GM18526 (cell line): Measurements from ENCODE around the gene C1QL4.

ENCODE experiments used
- POLR2A ChIP-seq: IDR thresholded peaks from 3 replicates; pipeline ENCODE4 v1.6.1; 2011; ENCODE audit not compliant: insufficient read length; ENCODE audit errors: extremely low read depth

C1QL4 gene

DNA sequence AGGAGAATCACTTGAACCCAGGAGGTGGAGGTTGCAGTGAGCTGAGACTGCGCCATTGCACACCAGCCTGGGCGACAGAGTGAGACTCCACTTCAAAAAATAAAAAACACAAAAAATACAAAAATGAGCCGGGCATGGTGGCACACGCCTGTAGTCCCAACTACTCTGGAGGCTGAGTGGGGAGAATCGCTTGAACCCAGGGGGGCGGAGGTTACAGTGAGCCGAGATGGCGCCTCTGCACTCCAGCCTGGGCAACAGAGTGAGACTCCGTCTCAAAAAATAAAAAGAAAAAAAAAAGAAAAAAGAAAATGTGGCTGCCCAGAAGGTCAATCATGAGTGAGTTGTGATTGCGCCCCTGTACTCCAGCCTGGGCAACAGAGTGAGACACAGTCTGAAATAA, 18.9 kb upstream of the C1QL4 start:
- TF ChIP-seq POLR2A = no peak

DNA sequence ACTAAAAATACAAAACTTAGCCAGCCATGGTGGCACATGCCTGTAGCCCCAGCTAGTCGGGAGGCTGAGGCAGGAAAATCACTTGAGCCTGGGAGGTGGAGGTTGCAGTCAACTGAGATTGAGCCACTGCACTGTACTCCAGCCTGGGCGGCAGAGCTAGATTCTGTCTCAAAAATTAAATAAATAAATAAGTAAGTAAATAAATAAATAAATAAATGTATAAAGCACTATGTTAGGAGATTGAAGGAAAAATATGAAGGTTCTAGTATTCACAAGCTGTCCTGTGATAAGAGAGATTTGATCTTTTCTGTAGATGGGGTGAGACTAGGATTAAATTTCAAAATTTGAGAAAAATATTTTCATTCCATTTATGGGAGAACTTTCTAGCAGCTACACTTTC, 15.4 kb upstream of the C1QL4 start:
- no peak for TF ChIP-seq POLR2A

DNA sequence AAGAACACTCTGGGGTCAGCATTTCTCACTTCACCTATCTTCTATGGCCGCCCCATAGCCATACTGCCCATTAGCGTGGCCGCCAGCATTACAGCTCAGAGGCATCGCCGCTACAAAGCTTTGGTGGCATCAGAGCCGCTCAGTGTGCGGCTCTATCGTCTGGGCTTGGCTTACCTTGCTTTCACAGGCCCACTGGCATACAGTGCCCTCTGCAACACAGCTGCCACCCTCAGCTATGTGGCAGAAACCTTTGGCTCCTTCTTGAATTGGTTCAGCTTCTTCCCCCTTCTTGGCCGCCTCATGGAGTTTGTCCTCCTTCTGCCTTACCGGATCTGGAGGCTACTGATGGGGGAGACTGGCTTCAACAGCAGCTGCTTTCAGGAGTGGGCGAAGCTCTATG, 12.3 kb upstream of the C1QL4 start:
- no peak for TF ChIP-seq POLR2A

- TF ChIP-seq POLR2A = no peak
Observed at GRCh38 chr12:49348781-49349180, 11.8 kb upstream of the C1QL4 start.

GRCh38 chr12:49347311-49348193, 10.6 kb upstream of the C1QL4 start:
- TF ChIP-seq POLR2A = no peak

- TF ChIP-seq POLR2A = no peak
Observed at GRCh38 chr12:49346659-49347310, 9.8 kb upstream of the C1QL4 start, which contains the start of gene DNAJC22. Gene DNAJC22, plus strand, starts transcription at chr12:49346888. Its CDS starts 1,985 bp downstream, at chr12:49348873.

DNA sequence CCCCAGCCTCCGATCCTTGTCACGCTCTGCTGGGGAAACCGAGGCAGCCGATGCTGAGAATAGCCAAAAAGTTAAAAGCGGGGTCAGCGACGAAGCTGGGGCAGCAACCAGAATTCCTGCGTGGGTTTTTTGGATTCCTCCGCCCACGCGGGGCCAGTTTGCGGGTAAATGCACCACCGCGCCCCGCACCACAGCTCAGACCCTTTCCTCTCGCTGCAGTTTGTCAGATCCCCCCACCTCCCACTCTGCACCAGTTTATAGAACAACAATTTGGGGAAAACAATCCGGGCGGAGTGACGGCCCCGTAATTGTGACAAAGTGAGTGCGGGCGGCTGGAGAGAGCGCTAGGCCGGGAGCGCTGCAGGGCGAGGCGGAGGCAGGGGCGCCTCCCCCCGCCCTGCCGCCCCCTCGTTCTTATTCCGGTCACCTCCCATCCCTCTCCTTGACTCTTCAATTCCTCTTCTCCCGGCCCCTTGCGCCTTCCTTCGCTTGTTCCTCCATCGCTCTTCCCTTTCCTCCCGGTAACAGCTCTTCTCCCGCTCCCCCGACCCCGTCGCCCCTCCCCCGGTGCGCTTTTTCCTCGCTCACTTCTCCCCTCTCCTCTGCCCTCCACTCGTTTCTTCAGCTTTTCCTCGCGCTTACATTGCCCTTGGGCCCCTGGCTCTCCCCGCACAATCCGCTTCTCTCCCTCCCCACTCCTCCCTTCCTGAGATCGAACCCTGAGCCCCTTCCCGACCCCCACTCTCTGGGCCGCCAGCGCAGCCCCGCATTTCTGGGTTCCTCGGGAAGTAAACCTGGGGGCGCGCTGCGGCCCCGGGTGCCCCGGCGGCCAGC, 9.1 kb upstream of the C1QL4 start:
- TF ChIP-seq POLR2A = no peak

GRCh38 chr12:49345051-49345824, 8.2 kb upstream of the C1QL4 start:
- no peak for TF ChIP-seq POLR2A

DNA sequence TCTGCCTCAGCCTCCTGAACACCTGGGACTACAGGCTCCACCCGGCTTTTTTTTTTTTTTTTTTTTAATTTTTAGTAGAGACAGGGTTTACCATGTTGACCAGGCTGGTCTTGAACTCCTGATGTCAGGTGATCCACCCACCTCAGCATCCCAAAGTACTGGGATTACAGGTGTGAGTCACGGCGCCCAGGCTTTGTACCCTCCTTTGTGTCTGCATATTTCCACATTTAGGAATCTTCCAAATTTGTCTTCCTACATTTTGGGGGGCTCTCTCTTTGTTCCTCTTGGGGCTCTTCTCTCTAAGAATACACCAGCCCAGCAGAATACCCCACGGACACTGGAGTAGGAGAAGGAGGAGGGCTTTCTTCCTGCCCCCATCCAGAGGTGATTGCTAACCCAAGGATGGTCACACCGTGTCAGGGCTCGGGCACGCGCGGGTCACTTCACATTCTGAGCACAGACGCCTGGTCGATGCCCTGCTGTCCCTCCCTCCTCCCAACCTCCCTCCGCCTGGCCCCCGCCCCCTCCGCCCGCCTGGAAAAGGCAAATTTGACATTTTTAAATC, 7.6 kb upstream of the C1QL4 start:
- no peak for TF ChIP-seq POLR2A

DNA sequence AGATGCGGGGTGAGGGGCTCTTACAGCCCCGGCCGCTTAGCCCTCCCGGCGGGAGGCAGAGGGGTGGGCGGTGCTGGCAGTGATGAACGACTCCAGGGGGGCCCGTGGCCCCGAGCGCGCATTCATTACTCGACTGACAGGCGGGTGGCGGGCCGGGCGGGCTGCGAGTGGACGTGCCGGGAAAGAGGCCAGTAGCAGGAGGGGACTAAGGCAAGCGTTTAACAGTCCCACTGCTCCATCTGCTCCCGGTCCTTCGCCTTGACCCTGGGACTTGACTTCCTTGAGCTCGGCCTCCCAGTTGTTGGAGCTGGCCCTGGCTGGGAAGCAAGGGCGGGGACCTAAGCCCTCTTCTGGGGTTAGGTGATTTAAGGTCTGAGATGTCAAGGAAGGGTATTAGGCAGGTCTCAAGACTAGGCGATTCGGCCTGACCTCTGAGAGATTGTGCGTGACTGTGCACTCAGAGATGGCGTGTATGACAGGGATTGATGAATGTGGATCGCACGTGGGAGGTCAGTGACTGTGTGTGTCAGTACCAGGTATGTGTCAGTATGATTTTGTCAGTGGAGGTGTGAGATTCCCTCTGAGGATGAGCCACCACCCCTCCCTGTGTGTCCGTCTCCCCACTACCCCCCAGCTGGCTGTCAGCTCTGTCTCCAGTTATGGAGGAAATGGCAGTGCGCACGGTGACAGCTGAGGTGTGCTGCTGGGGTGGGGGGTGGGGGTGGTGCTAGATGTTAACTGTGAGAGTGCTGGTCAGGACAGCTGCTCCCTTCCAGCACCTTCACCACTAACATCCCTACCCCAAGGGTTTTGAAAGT, 6.1 kb upstream of the C1QL4 start:
- no peak for TF ChIP-seq POLR2A

DNA sequence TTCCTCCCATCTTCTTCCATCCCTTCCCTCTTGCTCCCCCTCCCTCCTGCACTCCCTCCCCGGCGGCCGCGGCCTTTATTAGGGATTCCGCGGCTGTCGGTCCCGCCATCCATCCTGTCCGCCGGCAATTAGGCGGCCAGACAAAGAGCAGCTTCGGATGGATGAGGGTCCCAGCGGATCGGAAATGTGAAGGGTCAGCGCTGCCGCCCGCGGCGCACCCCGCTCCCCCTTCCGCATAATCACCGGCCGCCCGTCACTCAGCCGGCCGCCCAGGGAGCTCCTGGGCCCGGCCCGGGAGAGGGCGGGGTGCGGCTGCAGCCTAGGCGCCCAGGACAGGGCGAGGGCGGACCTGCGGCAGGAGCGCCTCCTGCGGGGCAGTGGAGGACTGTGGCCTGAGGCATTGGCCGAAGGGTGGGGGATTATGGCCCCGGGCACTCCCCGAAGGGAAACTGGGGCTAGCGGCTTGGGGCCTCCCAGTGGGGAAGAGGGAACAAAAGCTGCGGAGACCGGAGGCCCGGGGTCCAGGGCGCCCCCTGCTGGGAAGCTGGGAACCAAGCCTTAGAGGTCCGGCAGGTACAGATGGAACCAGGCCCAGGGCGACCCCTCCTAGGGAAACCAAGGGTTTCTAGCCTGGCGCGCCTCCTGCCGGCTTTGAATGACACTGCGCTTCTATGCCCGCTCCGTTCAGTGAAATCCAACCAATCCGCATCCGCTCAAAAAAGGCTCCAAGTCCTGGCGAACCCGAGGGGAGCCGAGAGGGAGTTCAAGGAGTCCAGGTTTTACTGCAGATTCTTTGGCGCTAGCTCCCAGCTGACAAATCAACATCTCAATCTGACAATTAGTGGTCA, 5.3 kb upstream of the C1QL4 start:
- TF ChIP-seq POLR2A = no peak

GRCh38 chr12:49341777-49342065, 4.7 kb upstream of the C1QL4 start:
- TF ChIP-seq POLR2A = no peak
